ENCODE data around the gene GBGT1. TPM values are rescaled to one million over a fixed set of nuclear protein-coding genes. Genes with fewer than 3 reads are reported as not detected.

The GBGT1 gene
- total RNA-seq, 1 donor from 2014 or later, result 25.1 TPM

DNA sequence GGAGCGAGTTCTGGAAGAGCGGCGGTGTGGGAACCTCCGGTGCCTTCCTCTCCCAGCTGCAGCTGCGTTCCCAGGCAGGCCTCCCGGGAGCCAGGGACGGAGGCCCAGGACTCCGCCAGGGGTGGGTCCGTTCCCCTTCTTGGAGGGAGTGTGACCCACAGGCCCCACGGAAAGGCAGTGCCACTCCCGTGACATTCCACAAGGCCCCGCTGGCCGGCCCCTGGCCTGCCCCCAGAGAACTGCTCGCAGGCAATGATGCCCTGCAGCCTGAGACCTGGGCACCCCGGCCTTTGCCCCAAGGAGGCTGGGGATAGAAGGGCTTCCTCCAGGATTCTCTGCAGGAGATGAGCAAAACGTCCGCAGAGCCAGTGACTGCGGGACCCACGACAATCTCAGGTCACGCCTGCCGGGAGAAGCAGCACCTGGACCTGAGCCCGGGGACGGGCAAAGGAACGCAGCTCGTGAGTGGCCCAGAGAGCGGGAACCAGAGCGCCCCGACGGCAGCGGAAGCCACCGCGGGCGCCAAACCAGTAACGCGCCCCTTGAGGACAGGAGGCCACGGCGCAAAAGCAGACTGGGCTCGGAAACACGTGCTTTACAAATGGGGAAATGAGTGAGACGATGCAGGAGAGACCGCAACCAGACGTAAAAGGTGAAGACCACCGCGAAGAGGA lies 36.1 kb upstream of the GBGT1 start:
- DNase-seq (ENCODE audit: low spot score), result peak; percentile 83

DNA sequence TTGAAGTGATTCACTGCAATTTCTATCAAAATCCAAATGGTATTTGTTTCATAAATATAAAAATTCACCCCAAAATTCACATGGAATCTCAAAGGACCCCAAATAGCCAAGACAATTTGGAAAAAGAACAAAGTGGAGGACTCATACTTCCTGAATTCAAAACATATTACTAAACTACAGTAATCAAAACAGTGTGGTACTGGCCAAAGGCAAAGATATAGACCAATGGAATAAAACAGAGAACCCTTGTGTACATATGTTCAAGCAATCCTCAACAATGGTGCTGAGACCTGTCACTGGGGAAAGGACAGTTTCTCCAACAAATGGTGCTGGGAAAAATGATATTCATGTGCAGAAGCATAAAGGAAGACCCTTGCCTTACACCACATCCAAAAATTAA lies 31.3 kb upstream of the GBGT1 start:
- DNase-seq (ENCODE audit: low spot score), result no peak

DNA sequence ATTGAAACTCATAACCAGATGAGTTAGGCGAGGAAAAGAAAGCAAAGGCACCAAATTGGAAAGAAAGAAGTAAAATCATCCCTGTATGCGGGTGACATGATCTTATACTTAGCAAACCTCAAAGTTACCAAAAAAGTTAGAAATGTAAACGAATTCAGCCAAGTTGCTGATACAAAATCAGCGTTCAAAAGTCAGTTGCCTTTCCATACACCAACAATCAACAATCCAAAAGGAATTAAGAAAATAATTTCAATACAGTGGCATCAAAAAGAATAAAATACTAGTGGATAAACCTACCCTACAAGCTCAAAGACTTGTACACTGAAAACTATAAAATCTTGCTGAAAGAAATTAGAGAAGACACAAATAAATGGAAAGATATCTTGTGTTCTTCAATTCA lies 30.9 kb upstream of the GBGT1 start:
- no peak for DNase-seq (ENCODE audit: low spot score)

DNA sequence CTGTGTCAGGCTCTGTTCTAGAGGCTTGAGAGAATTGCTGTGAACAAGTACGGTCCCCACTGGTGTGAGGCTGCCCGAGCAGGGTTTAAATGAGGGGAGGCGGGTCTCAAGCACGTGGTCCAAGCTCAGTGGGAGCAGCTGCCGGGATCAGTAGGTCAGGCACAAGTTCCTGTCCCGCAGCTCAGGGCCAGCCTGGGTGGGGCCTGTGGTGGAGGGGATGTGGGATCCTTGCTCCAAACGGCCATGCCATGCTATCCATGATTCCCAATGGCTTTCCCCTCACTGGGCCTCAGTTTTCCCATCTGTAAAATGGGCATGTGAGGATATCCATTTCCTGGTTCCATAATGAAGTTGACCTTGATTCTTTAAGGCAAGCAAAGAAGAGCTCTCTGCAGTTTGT lies 28.3 kb upstream of the GBGT1 start:
- peak; percentile 83 for DNase-seq (ENCODE audit: low spot score)

DNA sequence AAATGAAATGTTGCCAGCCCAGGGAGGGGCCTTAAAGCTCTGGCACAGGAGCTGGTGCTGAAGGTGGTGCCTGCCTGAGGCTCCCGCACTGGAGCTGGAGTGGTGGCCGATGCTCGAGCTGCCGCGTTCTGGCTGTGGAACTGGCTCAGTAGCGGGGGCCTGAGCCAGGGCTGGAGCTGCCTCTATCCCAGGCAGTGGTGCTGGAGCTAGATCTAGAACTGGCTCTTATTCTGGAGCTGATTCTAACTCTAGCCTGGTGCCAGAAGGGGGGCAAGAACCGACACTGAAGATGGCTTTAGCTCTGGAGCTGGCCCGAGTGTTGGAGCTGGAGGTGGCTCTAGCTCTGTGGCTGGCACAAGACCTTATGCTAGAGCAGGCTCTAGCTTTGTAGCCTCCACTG lies 26.1 kb upstream of the GBGT1 start:
- peak; percentile 77 for DNase-seq (ENCODE audit: low spot score)

DNA sequence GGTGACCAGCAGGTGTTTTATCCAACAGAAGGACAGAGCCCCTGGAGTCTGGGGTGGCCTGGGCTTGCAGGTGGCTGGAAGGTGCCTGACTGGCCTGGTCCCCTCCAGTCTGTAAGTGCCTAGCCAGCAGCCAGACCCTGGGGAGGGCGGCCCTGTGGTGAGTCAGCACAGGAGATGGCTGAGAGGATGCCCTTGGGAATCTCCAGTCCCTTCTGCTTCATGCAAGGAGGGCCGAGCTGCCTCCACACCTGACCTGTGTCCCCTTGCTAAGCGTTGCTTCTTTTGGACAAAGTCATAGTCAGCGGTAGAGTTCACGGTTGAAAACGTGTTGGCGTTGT lies 25.1 kb upstream of the GBGT1 start:
- peak; percentile 75 for DNase-seq (ENCODE audit: low spot score)

DNA sequence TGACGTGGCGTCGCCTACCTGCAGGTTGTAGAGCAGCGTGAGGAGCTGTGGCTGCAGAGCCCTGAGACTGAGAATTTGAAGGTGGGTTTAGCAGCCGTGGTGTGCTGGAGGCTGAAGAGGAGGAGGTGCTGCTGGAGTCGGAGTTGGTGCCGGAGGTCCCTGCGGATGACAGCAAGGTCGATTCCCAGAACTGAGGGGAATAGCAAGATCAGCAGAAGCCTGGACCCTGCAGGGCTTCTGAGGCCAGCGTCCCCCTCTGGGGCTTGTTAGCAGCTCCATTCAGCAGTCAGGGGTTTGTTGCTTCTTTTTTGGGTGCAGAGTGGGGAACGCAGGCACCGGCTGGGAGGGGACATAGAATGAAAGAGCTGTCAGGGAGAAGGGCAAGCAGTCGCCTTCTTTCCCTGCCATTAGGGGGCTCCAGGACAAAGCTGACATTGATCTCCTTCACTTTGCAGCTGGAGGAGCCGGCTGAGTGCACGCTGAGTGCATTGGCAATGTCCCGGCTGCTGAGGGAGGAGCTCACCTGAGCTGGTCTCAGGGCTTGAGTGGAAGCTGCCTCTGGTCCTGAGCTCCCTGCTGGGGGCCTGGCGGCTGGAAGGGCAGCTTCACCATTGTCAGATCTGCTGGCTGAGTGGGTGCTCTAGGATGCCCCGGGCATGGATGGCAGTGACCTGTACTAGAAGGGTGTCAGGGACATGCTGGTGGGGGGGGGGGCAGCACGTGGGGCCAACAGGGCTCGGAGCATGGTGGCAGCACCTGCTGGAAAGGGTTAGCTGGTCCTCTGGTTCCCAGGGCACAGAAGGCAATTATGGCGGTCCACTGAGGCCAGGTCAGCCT lies 24.5 kb upstream of the GBGT1 start:
- peak; percentile 80 for DNase-seq (ENCODE audit: low spot score)

DNA sequence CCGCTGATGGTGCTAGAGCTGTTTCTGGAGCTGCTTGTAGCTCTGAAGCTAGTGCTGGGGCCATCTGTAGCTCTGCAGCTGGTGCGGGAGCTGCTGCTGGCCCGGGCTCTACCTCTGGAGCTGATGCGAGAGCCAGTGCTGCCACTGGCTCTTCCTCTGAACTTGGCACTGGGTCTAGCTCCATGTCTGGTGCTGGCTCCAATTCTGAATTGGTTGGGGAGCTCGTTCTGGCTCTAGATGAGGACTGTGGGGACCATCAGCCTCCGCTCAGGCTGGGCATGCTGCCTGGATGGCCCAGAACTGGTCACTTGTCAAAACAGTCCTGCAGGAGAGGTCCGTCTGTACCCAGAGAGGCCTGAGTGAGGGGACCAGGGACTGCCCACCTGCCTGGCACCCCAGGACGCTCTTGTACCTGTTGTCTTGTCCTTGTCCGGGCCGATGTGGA lies 23.9 kb upstream of the GBGT1 start:
- DNase-seq (ENCODE audit: low spot score), result no peak

DNA sequence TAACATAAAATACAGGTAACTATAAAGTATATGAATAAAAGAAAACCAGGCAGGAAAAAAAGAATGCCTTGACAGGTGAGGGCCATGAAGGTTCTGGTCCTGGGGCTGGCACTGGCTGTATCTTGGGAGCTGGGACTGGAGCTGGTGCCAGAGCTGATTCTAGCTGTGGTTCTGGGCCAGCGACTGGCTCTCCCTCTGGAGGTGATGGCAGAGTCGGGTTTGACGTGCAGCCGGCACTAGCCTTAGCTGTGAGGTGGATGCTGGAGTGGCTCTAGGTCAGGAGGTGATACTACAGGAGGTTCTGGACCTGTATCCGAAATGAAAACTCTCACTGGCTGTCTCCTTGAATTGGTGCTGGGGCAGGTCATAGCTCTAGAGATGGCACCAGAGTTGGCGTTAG lies 23.0 kb upstream of the GBGT1 start:
- peak; percentile 81 for DNase-seq (ENCODE audit: low spot score)

DNA sequence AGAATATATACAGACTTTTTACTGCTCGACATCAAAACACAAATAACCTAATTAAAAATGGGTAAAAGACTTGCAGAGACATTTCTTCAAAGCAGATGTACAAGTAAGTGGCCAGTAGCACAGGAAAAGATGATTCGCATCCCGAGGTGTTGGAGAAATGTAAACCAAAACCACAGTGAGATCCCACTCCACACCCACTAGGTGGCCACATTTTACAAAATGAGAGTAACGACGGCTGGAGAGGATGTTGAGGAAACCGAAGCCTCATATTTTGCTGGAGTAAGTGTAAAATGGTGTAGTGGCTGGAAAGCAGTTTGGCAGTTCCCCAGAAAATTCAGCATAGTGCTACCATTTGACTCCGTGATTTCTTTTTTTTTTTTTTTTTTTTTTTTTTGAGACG lies 21.3 kb upstream of the GBGT1 start:
- DNase-seq (ENCODE audit: low spot score), result no peak

DNA sequence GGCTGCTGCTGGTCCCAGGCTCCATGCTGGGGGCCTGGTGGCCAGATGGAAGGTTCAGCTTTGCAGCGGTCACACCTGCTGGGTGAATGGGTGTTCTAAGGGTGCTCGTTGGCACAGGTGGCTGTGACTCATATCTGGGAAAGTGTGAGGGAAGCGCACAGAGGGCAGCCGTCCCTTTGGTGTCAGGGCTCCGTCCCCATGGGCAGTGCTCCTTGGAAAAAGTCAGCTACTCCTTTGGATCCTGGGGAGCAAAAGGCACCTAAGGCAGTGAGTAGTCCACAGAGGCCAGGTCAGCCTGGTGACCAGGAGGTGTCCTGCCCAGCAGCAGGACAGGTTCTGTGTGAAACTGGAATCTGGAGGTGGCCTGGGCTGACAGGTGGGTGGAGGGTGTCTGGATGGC lies 18.4 kb upstream of the GBGT1 start:
- peak; percentile 85 for DNase-seq (ENCODE audit: low spot score)

DNA sequence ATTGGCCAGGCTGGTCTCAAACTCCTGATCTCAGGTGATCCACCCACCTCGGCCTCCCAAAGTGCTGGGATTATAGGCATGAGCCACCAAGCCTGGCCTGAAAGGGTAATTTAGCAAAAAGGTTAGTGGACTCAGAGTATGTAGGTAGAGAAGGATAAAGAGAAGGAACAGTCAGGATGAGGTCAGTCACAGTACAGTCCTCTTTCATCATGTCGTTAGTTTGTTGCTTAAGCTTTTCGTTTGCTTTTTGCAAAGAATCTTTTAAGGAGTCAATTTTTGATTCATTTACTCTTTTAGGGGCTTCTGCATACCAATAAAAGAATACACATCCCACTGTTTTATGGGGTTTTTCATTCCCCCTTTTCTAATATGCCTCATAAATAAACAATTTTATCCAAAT lies 17.8 kb upstream of the GBGT1 start:
- DNase-seq (ENCODE audit: low spot score), result no peak

DNA sequence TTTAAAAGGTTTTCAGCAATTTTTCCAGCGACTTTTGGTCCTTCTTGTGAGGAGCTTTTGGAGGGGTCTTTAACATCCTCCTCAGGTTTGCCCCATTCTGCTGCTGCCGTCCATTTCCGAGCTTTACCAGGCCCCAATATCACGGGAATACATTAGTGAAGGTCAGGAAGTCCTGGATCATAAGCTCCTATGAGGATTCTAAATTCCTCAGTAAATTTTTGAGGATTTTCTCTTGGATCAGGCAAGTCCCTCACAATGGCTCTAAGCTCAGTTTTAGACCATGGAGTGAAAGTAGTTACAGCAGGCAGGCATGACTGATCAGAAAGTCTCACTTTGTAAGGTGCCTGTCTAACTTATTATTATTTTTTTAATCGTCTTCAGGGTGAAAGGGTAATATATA lies 17.2 kb upstream of the GBGT1 start:
- no peak for DNase-seq (ENCODE audit: low spot score)

DNA sequence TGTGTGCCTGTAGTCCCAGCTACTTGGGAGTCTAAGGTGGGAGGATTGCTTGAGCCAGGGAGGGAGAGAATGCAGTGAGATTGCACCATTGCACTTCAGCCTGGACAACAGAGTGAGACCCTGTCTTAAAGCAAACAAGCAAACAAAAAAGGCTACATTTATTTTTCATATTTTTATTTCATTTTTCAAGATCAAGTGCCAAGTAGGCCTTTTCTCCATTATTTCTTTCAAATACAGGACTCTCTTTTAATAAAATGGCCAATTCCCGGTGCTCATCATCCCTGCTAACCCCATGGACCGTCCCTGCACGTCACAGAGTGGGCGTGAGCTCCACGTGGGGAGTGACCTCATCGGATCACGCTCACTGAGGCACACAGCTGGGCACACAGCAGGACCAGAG lies 9.3 kb upstream of the GBGT1 start:
- peak; percentile 16 for DNase-seq (ENCODE audit: low spot score)

DNA sequence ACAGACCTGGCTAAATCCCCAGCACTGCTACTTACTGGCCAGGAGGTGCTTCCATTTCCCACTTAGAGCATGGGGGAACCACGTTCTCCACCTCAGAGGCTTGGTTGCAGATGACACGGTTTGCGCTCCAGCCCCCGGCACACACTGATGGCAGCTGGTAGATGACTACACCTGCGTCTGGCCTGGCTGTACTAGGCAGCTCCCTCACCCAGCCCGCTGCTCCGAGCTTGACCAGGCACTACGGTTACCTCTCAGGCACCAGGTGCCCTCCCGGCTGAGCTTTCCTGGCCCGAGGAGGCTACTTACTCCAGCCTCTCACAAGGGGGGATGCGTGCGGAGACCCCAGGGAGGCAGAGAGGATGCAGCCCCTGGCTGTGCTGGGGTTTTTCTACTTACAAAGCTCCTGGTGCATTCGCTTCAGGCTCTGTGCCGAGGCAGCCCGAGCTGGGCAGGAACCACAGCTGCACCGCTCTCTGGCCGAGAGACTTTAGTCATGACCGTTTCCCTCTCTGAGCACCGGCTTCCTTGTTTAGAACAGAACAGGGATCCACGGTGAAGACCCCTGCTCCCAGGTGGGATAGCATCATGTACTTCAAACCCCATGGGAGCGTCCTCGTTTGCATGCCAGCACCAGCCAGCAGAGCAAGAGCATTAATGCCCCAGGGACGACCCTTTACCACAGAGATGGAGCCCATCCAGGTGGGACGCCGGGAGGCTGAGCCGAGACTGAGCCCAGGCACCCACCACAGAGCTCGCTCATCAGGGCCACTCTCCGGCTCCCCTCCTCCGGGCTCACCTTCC lies 7.6 kb upstream of the GBGT1 start:
- DNase-seq (ENCODE audit: low spot score), result peak; percentile 79

DNA sequence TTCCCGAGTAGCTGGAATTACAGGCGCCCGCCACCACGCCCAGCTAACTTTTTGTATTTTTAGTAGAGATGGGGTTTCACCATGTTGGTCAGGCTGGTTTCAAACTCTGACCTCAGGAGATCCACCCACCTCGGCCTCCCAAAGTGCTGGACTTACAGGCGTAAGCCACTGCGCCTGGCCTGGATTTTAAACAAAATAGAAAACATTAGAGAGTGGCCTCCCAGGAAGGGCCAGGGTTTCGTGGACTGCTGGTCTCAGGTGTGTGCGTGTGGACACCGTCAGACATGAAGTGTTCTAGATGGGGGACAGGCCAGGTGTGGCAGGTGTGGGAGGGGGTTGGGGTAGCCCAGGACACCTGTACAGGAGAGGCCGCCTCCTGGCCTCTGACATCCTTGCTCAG lies 7.0 kb upstream of the GBGT1 start:
- DNase-seq (ENCODE audit: low spot score), result peak; percentile 72

DNA sequence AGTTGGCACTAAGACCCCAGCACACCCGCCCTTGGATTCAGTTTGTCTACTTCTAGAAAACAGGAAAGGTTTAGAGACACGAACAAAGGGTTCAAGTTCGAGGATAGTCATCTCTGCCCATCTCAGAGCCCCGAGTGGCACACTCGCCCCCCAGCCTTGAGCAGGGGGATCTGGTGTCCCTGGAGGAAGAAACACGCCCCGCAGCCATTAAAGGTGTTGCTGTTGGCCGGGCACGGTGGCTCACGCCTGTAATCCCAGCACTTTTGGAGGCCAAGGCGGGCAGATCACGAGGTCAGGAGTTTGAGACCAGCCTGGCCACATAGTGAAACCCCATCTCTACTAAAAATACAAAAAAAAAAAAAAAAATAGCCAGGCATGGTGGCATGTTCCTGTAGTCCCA lies 6.0 kb upstream of the GBGT1 start:
- peak; percentile 57 for DNase-seq (ENCODE audit: low spot score)

DNA sequence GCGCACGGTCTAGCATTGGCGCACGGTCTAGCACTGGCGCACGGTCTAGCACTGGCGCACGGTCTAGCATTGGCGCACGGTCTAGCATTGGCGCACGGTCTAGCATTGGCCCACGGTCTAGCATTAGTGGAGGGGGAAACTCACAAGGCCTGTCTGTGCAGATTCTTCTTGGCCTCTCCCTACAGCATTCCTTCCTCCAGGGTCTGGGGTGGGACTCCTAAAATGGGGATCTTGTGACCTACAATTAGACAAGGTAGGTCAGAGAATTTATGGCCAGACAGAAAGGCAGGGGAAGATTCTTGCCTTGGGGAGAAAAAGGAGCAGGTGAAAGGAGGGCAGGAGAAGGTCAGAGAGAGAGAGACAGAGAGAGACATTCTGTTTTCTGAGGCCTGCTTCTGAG lies 5.4 kb upstream of the GBGT1 start:
- DNase-seq (ENCODE audit: low spot score), result no peak

DNA sequence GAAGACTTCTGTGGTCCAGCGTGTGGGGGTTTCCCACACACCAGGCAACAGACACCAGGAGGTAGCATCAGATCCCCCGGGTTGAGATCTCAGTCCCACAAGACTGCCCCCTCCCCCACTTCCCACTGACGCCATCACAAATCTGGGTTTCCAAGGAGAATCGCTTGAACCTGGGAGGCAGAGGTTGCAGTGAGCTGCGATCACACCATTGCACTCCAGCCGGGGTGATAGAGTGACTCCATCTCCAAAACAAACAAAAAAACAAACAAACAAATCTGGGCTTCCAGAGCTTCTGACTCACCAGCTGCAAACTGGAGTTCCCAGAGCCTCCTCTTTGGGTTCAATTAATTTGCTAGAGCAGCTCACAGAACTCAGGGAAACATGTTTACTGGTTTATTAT lies 4.7 kb upstream of the GBGT1 start:
- DNase-seq (ENCODE audit: low spot score), result no peak

DNA sequence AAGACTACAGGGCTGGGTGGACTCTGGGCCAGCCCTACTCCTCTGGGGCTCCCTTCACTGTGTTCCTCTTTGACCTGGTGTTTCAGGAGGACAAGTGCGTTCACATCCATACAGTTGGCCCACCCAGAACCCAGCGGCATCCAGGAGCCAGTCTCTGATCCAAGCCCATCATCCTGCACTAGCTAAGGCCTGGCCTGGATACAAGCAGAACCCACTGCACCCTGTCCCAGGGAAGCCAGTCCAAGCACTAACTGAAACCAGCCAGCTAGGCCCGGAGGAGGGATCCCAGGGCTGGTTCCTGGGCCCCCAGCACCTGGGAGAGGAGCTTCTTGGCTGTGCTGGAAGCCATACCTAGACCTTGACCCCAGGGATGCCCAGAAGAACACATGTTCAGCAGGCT lies 4.1 kb upstream of the GBGT1 start:
- no peak for DNase-seq (ENCODE audit: low spot score)

DNA sequence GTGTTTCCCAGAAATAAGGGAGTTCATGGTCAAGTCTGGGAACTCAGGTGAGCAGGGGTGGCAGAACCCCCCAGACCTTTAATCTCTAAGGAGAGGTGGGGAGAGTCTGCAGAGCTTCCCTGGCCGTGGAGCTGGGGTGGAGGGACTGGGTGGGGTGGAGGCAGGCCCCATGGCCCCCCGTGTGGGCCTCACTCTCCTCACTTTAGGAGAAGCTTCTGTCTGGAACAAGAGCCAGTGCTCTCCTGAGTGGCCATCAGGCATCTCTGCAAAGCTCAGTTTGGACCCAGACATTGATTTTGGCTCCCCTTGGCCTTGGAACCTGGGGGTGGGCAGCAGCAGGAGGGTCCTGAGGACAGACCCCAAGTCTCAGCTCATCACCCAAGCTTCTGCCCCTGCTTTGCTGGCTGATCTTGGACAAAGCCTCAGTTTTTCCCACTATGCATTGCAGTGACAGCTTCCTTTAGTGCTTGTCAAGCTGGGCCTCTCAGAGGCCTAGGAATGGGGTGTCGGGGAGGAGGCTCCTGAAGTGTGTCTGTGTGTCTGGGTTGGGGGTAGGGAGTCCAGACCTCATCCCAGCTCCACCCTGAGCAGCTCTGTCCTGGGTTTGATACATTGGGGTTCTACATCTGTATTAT lies 3.5 kb upstream of the GBGT1 start:
- DNase-seq (ENCODE audit: low spot score), result no peak

DNA sequence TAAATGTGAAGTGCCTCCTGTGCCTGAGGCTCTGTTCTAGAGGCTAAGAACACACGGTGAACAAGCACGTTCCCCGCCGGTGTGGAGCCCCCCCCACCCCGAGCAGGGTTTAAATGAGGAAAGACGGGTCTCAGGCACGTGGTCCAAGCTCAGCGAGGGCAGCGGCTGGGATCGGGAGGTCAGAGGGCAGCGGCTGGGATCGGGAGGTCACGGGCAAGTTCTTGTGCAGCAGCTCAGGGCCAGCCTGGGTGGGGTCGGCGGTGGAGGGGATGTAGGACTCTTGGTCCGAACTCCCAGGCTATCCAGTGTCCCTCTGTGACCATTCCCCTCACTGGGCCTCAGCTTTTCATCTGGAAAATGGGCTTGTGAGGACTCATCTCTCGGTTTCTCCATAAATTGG lies 2.7 kb upstream of the GBGT1 start:
- DNase-seq (ENCODE audit: low spot score), result no peak

Measured in mesenteric fat pad (tissue), 1 donor.